IMR-90 (cell line): ENCODE measurements around the gene LAMC3. TPM values are rescaled to one million over a fixed set of nuclear protein-coding genes. Genes with fewer than 3 reads are reported as not detected.

Source experiments
- ATAC-seq: fragments of 200-7000 bp; cut with Tn5 transposase; 2 replicates; pipeline ENCODE4 v1.9.1; 2020; ENCODE audit warnings: low read depth, mild to moderate bottlenecking, moderate library complexity
- BruUV-seq: library from RNA; stranded (reverse); fragments of 400-500 nt; replicated peaks from 2 replicates; lab custom pipeline; 2021; lab: Mats Ljungman, UMichigan
- CTCF ChIA-PET: fragments of 300-600 bp; formaldehyde crosslinking; extraction: SDS; loops from one replicate; lab custom pipeline; 2021; ENCODE audit warnings: antibody characterized with exemption; lab: Yijun Ruan, JAX
- POLR2A ChIA-PET: fragments of 300-600 bp; sonication (Branson Sonifier 250); formaldehyde crosslinking; loops from one replicate; lab custom pipeline; 2022; ENCODE audit warnings: antibody characterized with exemption; ENCODE audit not compliant: unreplicated experiment; lab: Charles Lee
- DNase-seq: peaks from one replicate; pipeline ENCODE4 v3.0.0; 2013
- H2AFZ ChIP-seq: replicated peaks from 2 replicates; pipeline ENCODE3; 2013; ENCODE audit warnings: low read length, mild to moderate bottlenecking; ENCODE audit not compliant: poor library complexity
- H2AK5ac ChIP-seq: 2 replicates; pipeline ENCODE4 v1.6.1; 2013; ENCODE audit warnings: low read depth, low read length, inconsistent platforms
- H2AK9ac ChIP-seq: replicated peaks from 2 replicates; pipeline ENCODE3; 2013; ENCODE audit warnings: mild to moderate bottlenecking, low read depth, low read length, moderate library complexity; ENCODE audit not compliant: poor library complexity
- H2BK120ac ChIP-seq: 2 replicates; pipeline ENCODE4 v1.6.1; 2013; ENCODE audit warnings: low read depth, low read length, inconsistent platforms
- H2BK15ac ChIP-seq: 3 replicates; pipeline ENCODE4 v1.6.1; 2013; ENCODE audit warnings: low read depth, low read length, inconsistent platforms
- H2BK20ac ChIP-seq: 2 replicates; pipeline ENCODE4 v1.6.1; 2013; ENCODE audit warnings: low read depth, mild to moderate bottlenecking, inconsistent platforms, low read length, moderate library complexity
- H2BK5ac ChIP-seq: 2 replicates; pipeline ENCODE4 v1.6.1; 2013; ENCODE audit warnings: mild to moderate bottlenecking, low read depth, low read length, inconsistent platforms; ENCODE audit not compliant: poor library complexity, severe bottlenecking
- H3K14ac ChIP-seq: replicated peaks from 2 replicates; pipeline ENCODE4 v1.6.1; 2013; ENCODE audit warnings: low read depth, low read length, inconsistent platforms
- H3K18ac ChIP-seq: 2 replicates; pipeline ENCODE4 v1.6.1; 2013; ENCODE audit warnings: low read depth, low read length, control low read depth
- H3K23ac ChIP-seq: 2 replicates; pipeline ENCODE4 v1.6.1; 2013; ENCODE audit warnings: low read depth, low read length, inconsistent platforms
- H3K27ac ChIP-seq: 2 replicates; pipeline ENCODE4 v1.5.1; 2013; ENCODE audit warnings: mild to moderate bottlenecking, control low read depth, low read length; ENCODE audit not compliant: insufficient read depth
- H3K27me3 ChIP-seq: 2 replicates; pipeline ENCODE4 v1.6.1; 2013; ENCODE audit warnings: low read length; ENCODE audit not compliant: control insufficient read depth, insufficient read depth
- H3K36me3 ChIP-seq: 2 replicates; pipeline ENCODE4 v1.6.1; 2013; ENCODE audit warnings: low read length, mixed read lengths; ENCODE audit not compliant: control insufficient read depth, insufficient read depth
- H3K4ac ChIP-seq: 2 replicates; pipeline ENCODE4 v1.6.1; 2013; ENCODE audit warnings: low read depth, low read length, inconsistent platforms
- H3K4me1 ChIP-seq: 2 replicates; pipeline ENCODE4 v1.6.1; 2013; ENCODE audit warnings: low read length, mixed read lengths; ENCODE audit not compliant: control insufficient read depth, insufficient read depth
- H3K4me2 ChIP-seq: 2 replicates; pipeline ENCODE4 v1.6.1; 2013; ENCODE audit warnings: low read depth, mild to moderate bottlenecking, control low read depth, low read length, moderate library complexity
- H3K4me3 ChIP-seq: 2 replicates; pipeline ENCODE4 v1.5.1; 2013; ENCODE audit warnings: low read depth, mild to moderate bottlenecking, control low read depth, low read length, moderate library complexity; ENCODE audit not compliant: insufficient read depth
- H3K56ac ChIP-seq: 2 replicates; pipeline ENCODE4 v1.6.1; 2013; ENCODE audit warnings: low read length, inconsistent platforms; ENCODE audit not compliant: insufficient read depth; ENCODE audit errors: extremely low read depth
- H3K79me1 ChIP-seq, 2 experiments: 2 replicates each; pipeline ENCODE4 v1.6.1; 2013; ENCODE audit warnings: low read length in 2 of 2, inconsistent platforms in 1 of 2, low read depth in 1 of 2
- H3K9ac ChIP-seq: 2 replicates; pipeline ENCODE4 v1.6.1; 2013; ENCODE audit warnings: low read depth, low read length, control low read depth
- H3K9me1 ChIP-seq: 2 replicates; pipeline ENCODE4 v1.6.1; 2013; ENCODE audit warnings: low read length, inconsistent platforms; ENCODE audit not compliant: insufficient read depth
- H3K9me3 ChIP-seq: 2 replicates; pipeline ENCODE4 v1.6.1; 2013; ENCODE audit warnings: low read length; ENCODE audit not compliant: control insufficient read depth, insufficient read depth
- H4K20me1 ChIP-seq: 2 replicates; pipeline ENCODE4 v1.6.1; 2013; ENCODE audit warnings: low read length, inconsistent platforms; ENCODE audit not compliant: insufficient read depth
- H4K5ac ChIP-seq: 2 replicates; pipeline ENCODE4 v1.6.1; 2013; ENCODE audit warnings: mild to moderate bottlenecking, low read depth, low read length, control low read depth
- H4K8ac ChIP-seq, 2 experiments: 2 replicates each; pipeline ENCODE4 v1.6.1; 2013; ENCODE audit warnings: low read depth in 2 of 2, low read length in 2 of 2, control low read depth in 1 of 2, inconsistent platforms in 1 of 2
- H4K91ac ChIP-seq: 2 replicates; pipeline ENCODE4 v1.6.1; 2013; ENCODE audit warnings: low read depth, low read length, inconsistent platforms; ENCODE audit not compliant: insufficient read depth
- BHLHE40 ChIP-seq: fragments of 150-350 bp; IDR thresholded peaks from 2 replicates; pipeline ENCODE4 v1.6.1; 2016; ENCODE audit warnings: mild to moderate bottlenecking, low read depth, low read length
- CEBPB ChIP-seq: IDR thresholded peaks from 2 replicates; pipeline ENCODE4 v1.6.1; 2012; ENCODE audit warnings: low read depth, low read length, improper control_type of control experiment
- CHD1 ChIP-seq: IDR thresholded peaks from 2 replicates; pipeline ENCODE4 v1.6.1; 2012; ENCODE audit warnings: low read depth, low read length, improper control_type of control experiment
- FOS ChIP-seq: fragments of 150-350 bp; IDR thresholded peaks from 2 replicates; pipeline ENCODE4 v1.6.1; 2016; ENCODE audit warnings: low read depth, low read length
- MAFK ChIP-seq: IDR thresholded peaks from 2 replicates; pipeline ENCODE4 v1.6.1; 2012; ENCODE audit warnings: low read depth, low read length, improper control_type of control experiment
- MAZ ChIP-seq: IDR thresholded peaks from 2 replicates; pipeline ENCODE4 v1.6.1; 2012; ENCODE audit warnings: low read depth, mild to moderate bottlenecking, low read length, improper control_type of control experiment, moderate library complexity, borderline replicate concordance
- MXI1 ChIP-seq: IDR thresholded peaks from 2 replicates; pipeline ENCODE4 v1.6.1; 2012; ENCODE audit warnings: low read depth, mild to moderate bottlenecking, low read length, moderate library complexity, borderline replicate concordance
- NFE2L2 ChIP-seq: fragments of 150-350 bp; IDR thresholded peaks from 2 replicates; pipeline ENCODE4 v1.6.1; 2016; ENCODE audit warnings: low read depth, mild to moderate bottlenecking, low read length
- POLR2A ChIP-seq: IDR thresholded peaks from 2 replicates; pipeline ENCODE4 v1.6.1; 2012; ENCODE audit warnings: mild to moderate bottlenecking, low read depth, low read length
- RAD21 ChIP-seq: IDR thresholded peaks from 2 replicates; pipeline ENCODE4 v1.6.1; 2012; ENCODE audit warnings: low read length, improper control_type of control experiment
- RCOR1 ChIP-seq: IDR thresholded peaks from 2 replicates; pipeline ENCODE4 v1.6.1; 2012; ENCODE audit warnings: mild to moderate bottlenecking, low read length, improper control_type of control experiment; ENCODE audit not compliant: insufficient replicate concordance
- RFX5 ChIP-seq: IDR thresholded peaks from 2 replicates; pipeline ENCODE4 v1.8.0; 2012; ENCODE audit warnings: low read depth, mild to moderate bottlenecking, low read length, moderate library complexity
- SMC3 ChIP-seq: fragments of 150-350 bp; IDR thresholded peaks from 2 replicates; pipeline ENCODE4 v1.6.1; 2016; ENCODE audit warnings: low read depth, mild to moderate bottlenecking, antibody characterized with exemption, low read length, moderate library complexity
- WGBS, 2 experiments: methylation state at CpG; one replicate each; pipeline versions ENCODE4 v1.1.5 to v1.1.7; 2013; ENCODE audit warnings: missing lambda C conversion rate in 2 of 2; ENCODE audit not compliant: insufficient read length in 1 of 2; ENCODE audit errors: extremely low coverage in 2 of 2; 5-methylcytosine and 5-hydroxymethylcytosine counted together
- dilution Hi-C: fragments of 300-500 bp; cut with HindIII; formaldehyde crosslinking; loops from one replicate; pipeline ENCODE4 v1.14.3; 2018; ENCODE audit warnings: low sequenced_read_pairs; ENCODE audit not compliant: unreplicated experiment
- in situ Hi-C: fragments of 300-500 bp; cut with MboI; formaldehyde crosslinking; loops from 3 replicates; pipeline ENCODE4 v1.14.3; 2019; ENCODE audit warnings: low sequenced_read_pairs, inconsistent platforms, mixed read lengths
- intact Hi-C: fragments of 100-400 bp; cut with micrococcal nuclease; formaldehyde crosslinking; loops from 2 replicates; pipeline ENCODE4 v1.10.0; 2022
- polyA plus RNA-seq, 3 experiments: library from polyadenylated mRNA; depleted of rRNA; stranded (reverse); fragments of >200 nt; gene quantifications; 2 replicates each; pipeline ENCODE4 v1.2.3, GENCODE V29; 2012; ENCODE audit warnings: low replicate concordance in 1 of 3
- total RNA-seq: library from RNA; depleted of rRNA; stranded (reverse); fragments of >200 nt; gene quantifications from 2 replicates; pipeline ENCODE4 v1.2.3, GENCODE V29; 2012
- TF ChIP-seq, protein P1 (sequence below): fragments of 150-350 bp; IDR thresholded peaks from 2 replicates; pipeline ENCODE4 v1.6.1; 2016; ENCODE audit warnings: low read depth, mild to moderate bottlenecking, low read length, moderate library complexity, borderline replicate concordance
- TF ChIP-seq, protein P2 (sequence below): conservative IDR thresholded peaks from 2 replicates; pipeline ENCODE4 v1.5.1; 2012; ENCODE audit warnings: mild to moderate bottlenecking, low read depth, low read length, improper control_type of control experiment
- TF ChIP-seq, protein P3 (sequence below): fragments of 150-350 bp; IDR thresholded peaks from 2 replicates; pipeline ENCODE4 v1.6.1; 2017; ENCODE audit warnings: mild to moderate bottlenecking, antibody characterized with exemption, low read length, low read depth

LAMC3 gene
- total and polyA plus RNA-seq, 2 of the 4 experiments (the other 2 are of a cell fraction), result not detected

DNA sequence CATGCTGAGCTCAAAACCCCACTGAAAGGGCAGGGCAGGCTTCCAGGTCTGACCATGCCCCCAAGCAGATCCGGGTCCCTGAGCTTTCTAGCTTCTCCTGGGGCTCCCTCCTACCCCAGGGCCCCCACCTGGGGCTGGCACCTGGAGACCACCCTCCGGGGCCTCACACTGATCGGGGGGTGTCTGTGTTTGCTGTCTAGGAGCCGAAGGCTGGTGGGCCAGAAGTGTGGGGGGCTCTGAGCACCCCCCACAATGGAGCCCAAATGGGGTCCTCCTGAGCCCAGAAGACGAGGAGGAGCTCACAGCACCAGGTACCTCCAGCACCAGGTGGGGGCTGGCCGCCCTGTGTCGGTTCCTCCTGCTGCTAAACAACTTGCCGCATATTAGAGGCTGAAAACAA lies 39.8 kb downstream of the LAMC3 start:
- Histone ChIP-seq H3K9me3 (peaks cover 5% of the 10 kb centered on the region), H3K23ac (no peak overlapping the region), H3K27ac (no peak overlapping the region), H2BK20ac (no peak overlapping the region), H3K36me3 (no peaks in the 10 kb centered on the region), H4K91ac (no peak overlapping the region), H2BK120ac (no peak overlapping the region), H3K4me1 (no peaks in the 10 kb centered on the region; the same call in 1 of the 2 replicates), H2AK9ac (no peak overlapping the region), H3K9me1 (no peaks in the 10 kb centered on the region), H2AK5ac (no peak overlapping the region), H2BK15ac (no peak overlapping the region), H3K4me3 (no peak overlapping the region), H3K18ac (no peak overlapping the region), H4K8ac (no peak overlapping the region), H3K27me3 (peaks cover 16% of the 10 kb centered on the region), H3K56ac (no peak overlapping the region), H4K5ac (no peak overlapping the region), H3K4me2 (no peak overlapping the region), H2AFZ (no peak overlapping the region), H2BK5ac (no peak overlapping the region), H3K4ac (no peak overlapping the region), H3K79me1 (no peaks in the 10 kb centered on the region), H4K20me1 (no peaks in the 10 kb centered on the region), H3K14ac (no peak overlapping the region), H3K9ac (no peak overlapping the region)
- no peak for DNase-seq
- in situ Hi-C loops, result loop anchor here (10.0 kb wide), 1 partner anchor 344 kb away; no protein-coding TSS in a partner anchor
- POLR2A ChIA-PET, result no interaction called here
- no peak for TF ChIP-seq NFE2L2
- no peak for TF ChIP-seq MAZ
- TF ChIP-seq, protein P1, sequence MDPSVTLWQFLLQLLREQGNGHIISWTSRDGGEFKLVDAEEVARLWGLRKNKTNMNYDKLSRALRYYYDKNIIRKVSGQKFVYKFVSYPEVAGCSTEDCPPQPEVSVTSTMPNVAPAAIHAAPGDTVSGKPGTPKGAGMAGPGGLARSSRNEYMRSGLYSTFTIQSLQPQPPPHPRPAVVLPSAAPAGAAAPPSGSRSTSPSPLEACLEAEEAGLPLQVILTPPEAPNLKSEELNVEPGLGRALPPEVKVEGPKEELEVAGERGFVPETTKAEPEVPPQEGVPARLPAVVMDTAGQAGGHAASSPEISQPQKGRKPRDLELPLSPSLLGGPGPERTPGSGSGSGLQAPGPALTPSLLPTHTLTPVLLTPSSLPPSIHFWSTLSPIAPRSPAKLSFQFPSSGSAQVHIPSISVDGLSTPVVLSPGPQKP, result no peak
- TF ChIP-seq CHD1, result no peak
- TF ChIP-seq, protein P2, sequence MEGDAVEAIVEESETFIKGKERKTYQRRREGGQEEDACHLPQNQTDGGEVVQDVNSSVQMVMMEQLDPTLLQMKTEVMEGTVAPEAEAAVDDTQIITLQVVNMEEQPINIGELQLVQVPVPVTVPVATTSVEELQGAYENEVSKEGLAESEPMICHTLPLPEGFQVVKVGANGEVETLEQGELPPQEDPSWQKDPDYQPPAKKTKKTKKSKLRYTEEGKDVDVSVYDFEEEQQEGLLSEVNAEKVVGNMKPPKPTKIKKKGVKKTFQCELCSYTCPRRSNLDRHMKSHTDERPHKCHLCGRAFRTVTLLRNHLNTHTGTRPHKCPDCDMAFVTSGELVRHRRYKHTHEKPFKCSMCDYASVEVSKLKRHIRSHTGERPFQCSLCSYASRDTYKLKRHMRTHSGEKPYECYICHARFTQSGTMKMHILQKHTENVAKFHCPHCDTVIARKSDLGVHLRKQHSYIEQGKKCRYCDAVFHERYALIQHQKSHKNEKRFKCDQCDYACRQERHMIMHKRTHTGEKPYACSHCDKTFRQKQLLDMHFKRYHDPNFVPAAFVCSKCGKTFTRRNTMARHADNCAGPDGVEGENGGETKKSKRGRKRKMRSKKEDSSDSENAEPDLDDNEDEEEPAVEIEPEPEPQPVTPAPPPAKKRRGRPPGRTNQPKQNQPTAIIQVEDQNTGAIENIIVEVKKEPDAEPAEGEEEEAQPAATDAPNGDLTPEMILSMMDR, result no peak
- TF ChIP-seq MXI1, result no peak
- TF ChIP-seq RAD21, result no peak
- no peak for TF ChIP-seq RCOR1
- no peak for TF ChIP-seq RFX5
- no peak for TF ChIP-seq FOS
- no peak for TF ChIP-seq MAFK
- TF ChIP-seq SMC3, result no peak
- TF ChIP-seq BHLHE40, result no peak
- TF ChIP-seq CEBPB, result no peak
- TF ChIP-seq POLR2A, result no peak
- TF ChIP-seq, protein P3, sequence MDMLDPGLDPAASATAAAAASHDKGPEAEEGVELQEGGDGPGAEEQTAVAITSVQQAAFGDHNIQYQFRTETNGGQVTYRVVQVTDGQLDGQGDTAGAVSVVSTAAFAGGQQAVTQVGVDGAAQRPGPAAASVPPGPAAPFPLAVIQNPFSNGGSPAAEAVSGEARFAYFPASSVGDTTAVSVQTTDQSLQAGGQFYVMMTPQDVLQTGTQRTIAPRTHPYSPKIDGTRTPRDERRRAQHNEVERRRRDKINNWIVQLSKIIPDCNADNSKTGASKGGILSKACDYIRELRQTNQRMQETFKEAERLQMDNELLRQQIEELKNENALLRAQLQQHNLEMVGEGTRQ, result no peak
- ATAC-seq, result no peak
- dilution Hi-C loops, result no loop called here
- intact Hi-C loops, result loop anchor here (5.0 kb wide), 1 partner anchor 157 kb away; no protein-coding TSS in a partner anchor
- no CpG with 5 or more reads among the region's 8 CpGs for WGBS, 2 experiments
- CTCF ChIA-PET, result interaction anchor here (1.6 kb wide), 1 partner anchor 9 kb away, joined by 4 read pairs; no protein-coding TSS in a partner anchor
- no TSS peak for BruUV-seq
